IMR-90 (cell line): ENCODE measurements around the gene SMO. TPM values are rescaled to one million over a fixed set of nuclear protein-coding genes. Genes with fewer than 3 reads are reported as not detected.
A peak's percentile ranks its signal among the peaks of the same experiment; 100 is the strongest.

Source experiments
- ATAC-seq: fragments of 200-7000 bp; cut with Tn5 transposase; 2 replicates; pipeline ENCODE4 v1.9.1; 2020; ENCODE audit warnings: low read depth, mild to moderate bottlenecking, moderate library complexity
- BruUV-seq: library from RNA; stranded (reverse); fragments of 400-500 nt; replicated peaks from 2 replicates; lab custom pipeline; 2021; lab: Mats Ljungman, UMichigan
- CTCF ChIA-PET: fragments of 300-600 bp; formaldehyde crosslinking; extraction: SDS; loops from one replicate; lab custom pipeline; 2021; ENCODE audit warnings: antibody characterized with exemption; lab: Yijun Ruan, JAX
- POLR2A ChIA-PET: fragments of 300-600 bp; sonication (Branson Sonifier 250); formaldehyde crosslinking; loops from one replicate; lab custom pipeline; 2022; ENCODE audit warnings: antibody characterized with exemption; ENCODE audit not compliant: unreplicated experiment; lab: Charles Lee
- DNase-seq: peaks from one replicate; pipeline ENCODE4 v3.0.0; 2013
- H2AFZ ChIP-seq: replicated peaks from 2 replicates; pipeline ENCODE3; 2013; ENCODE audit warnings: low read length, mild to moderate bottlenecking; ENCODE audit not compliant: poor library complexity
- H2AK5ac ChIP-seq: 2 replicates; pipeline ENCODE4 v1.6.1; 2013; ENCODE audit warnings: low read depth, low read length, inconsistent platforms
- H2AK9ac ChIP-seq: replicated peaks from 2 replicates; pipeline ENCODE3; 2013; ENCODE audit warnings: mild to moderate bottlenecking, low read depth, low read length, moderate library complexity; ENCODE audit not compliant: poor library complexity
- H2BK120ac ChIP-seq: 2 replicates; pipeline ENCODE4 v1.6.1; 2013; ENCODE audit warnings: low read depth, low read length, inconsistent platforms
- H2BK15ac ChIP-seq: 3 replicates; pipeline ENCODE4 v1.6.1; 2013; ENCODE audit warnings: low read depth, low read length, inconsistent platforms
- H2BK20ac ChIP-seq: 2 replicates; pipeline ENCODE4 v1.6.1; 2013; ENCODE audit warnings: low read depth, mild to moderate bottlenecking, inconsistent platforms, low read length, moderate library complexity
- H2BK5ac ChIP-seq: 2 replicates; pipeline ENCODE4 v1.6.1; 2013; ENCODE audit warnings: mild to moderate bottlenecking, low read depth, low read length, inconsistent platforms; ENCODE audit not compliant: poor library complexity, severe bottlenecking
- H3K14ac ChIP-seq: replicated peaks from 2 replicates; pipeline ENCODE4 v1.6.1; 2013; ENCODE audit warnings: low read depth, low read length, inconsistent platforms
- H3K18ac ChIP-seq: 2 replicates; pipeline ENCODE4 v1.6.1; 2013; ENCODE audit warnings: low read depth, low read length, control low read depth
- H3K23ac ChIP-seq: 2 replicates; pipeline ENCODE4 v1.6.1; 2013; ENCODE audit warnings: low read depth, low read length, inconsistent platforms
- H3K27ac ChIP-seq: 2 replicates; pipeline ENCODE4 v1.5.1; 2013; ENCODE audit warnings: mild to moderate bottlenecking, control low read depth, low read length; ENCODE audit not compliant: insufficient read depth
- H3K27me3 ChIP-seq: 2 replicates; pipeline ENCODE4 v1.6.1; 2013; ENCODE audit warnings: low read length; ENCODE audit not compliant: control insufficient read depth, insufficient read depth
- H3K36me3 ChIP-seq: 2 replicates; pipeline ENCODE4 v1.6.1; 2013; ENCODE audit warnings: low read length, mixed read lengths; ENCODE audit not compliant: control insufficient read depth, insufficient read depth
- H3K4ac ChIP-seq: 2 replicates; pipeline ENCODE4 v1.6.1; 2013; ENCODE audit warnings: low read depth, low read length, inconsistent platforms
- H3K4me1 ChIP-seq: 2 replicates; pipeline ENCODE4 v1.6.1; 2013; ENCODE audit warnings: low read length, mixed read lengths; ENCODE audit not compliant: control insufficient read depth, insufficient read depth
- H3K4me2 ChIP-seq: 2 replicates; pipeline ENCODE4 v1.6.1; 2013; ENCODE audit warnings: low read depth, mild to moderate bottlenecking, control low read depth, low read length, moderate library complexity
- H3K4me3 ChIP-seq: 2 replicates; pipeline ENCODE4 v1.5.1; 2013; ENCODE audit warnings: low read depth, mild to moderate bottlenecking, control low read depth, low read length, moderate library complexity; ENCODE audit not compliant: insufficient read depth
- H3K56ac ChIP-seq: 2 replicates; pipeline ENCODE4 v1.6.1; 2013; ENCODE audit warnings: low read length, inconsistent platforms; ENCODE audit not compliant: insufficient read depth; ENCODE audit errors: extremely low read depth
- H3K79me1 ChIP-seq, 2 experiments: 2 replicates each; pipeline ENCODE4 v1.6.1; 2013; ENCODE audit warnings: low read length in 2 of 2, inconsistent platforms in 1 of 2, low read depth in 1 of 2
- H3K9ac ChIP-seq: 2 replicates; pipeline ENCODE4 v1.6.1; 2013; ENCODE audit warnings: low read depth, low read length, control low read depth
- H3K9me1 ChIP-seq: 2 replicates; pipeline ENCODE4 v1.6.1; 2013; ENCODE audit warnings: low read length, inconsistent platforms; ENCODE audit not compliant: insufficient read depth
- H3K9me3 ChIP-seq: 2 replicates; pipeline ENCODE4 v1.6.1; 2013; ENCODE audit warnings: low read length; ENCODE audit not compliant: control insufficient read depth, insufficient read depth
- H4K20me1 ChIP-seq: 2 replicates; pipeline ENCODE4 v1.6.1; 2013; ENCODE audit warnings: low read length, inconsistent platforms; ENCODE audit not compliant: insufficient read depth
- H4K5ac ChIP-seq: 2 replicates; pipeline ENCODE4 v1.6.1; 2013; ENCODE audit warnings: mild to moderate bottlenecking, low read depth, low read length, control low read depth
- H4K8ac ChIP-seq, 2 experiments: 2 replicates each; pipeline ENCODE4 v1.6.1; 2013; ENCODE audit warnings: low read depth in 2 of 2, low read length in 2 of 2, control low read depth in 1 of 2, inconsistent platforms in 1 of 2
- H4K91ac ChIP-seq: 2 replicates; pipeline ENCODE4 v1.6.1; 2013; ENCODE audit warnings: low read depth, low read length, inconsistent platforms; ENCODE audit not compliant: insufficient read depth
- BHLHE40 ChIP-seq: fragments of 150-350 bp; IDR thresholded peaks from 2 replicates; pipeline ENCODE4 v1.6.1; 2016; ENCODE audit warnings: mild to moderate bottlenecking, low read depth, low read length
- CEBPB ChIP-seq: IDR thresholded peaks from 2 replicates; pipeline ENCODE4 v1.6.1; 2012; ENCODE audit warnings: low read depth, low read length, improper control_type of control experiment
- CTCF ChIP-seq: conservative IDR thresholded peaks from 2 replicates; pipeline ENCODE4 v1.5.1; 2012; ENCODE audit warnings: mild to moderate bottlenecking, low read depth, low read length, improper control_type of control experiment
- ELK1 ChIP-seq: fragments of 150-350 bp; IDR thresholded peaks from 2 replicates; pipeline ENCODE4 v1.6.1; 2016; ENCODE audit warnings: low read depth, mild to moderate bottlenecking, low read length, moderate library complexity, borderline replicate concordance
- FOS ChIP-seq: fragments of 150-350 bp; IDR thresholded peaks from 2 replicates; pipeline ENCODE4 v1.6.1; 2016; ENCODE audit warnings: low read depth, low read length
- MAFK ChIP-seq: IDR thresholded peaks from 2 replicates; pipeline ENCODE4 v1.6.1; 2012; ENCODE audit warnings: low read depth, low read length, improper control_type of control experiment
- MAZ ChIP-seq: IDR thresholded peaks from 2 replicates; pipeline ENCODE4 v1.6.1; 2012; ENCODE audit warnings: low read depth, mild to moderate bottlenecking, low read length, improper control_type of control experiment, moderate library complexity, borderline replicate concordance
- MXI1 ChIP-seq: IDR thresholded peaks from 2 replicates; pipeline ENCODE4 v1.6.1; 2012; ENCODE audit warnings: low read depth, mild to moderate bottlenecking, low read length, moderate library complexity, borderline replicate concordance
- NFE2L2 ChIP-seq: fragments of 150-350 bp; IDR thresholded peaks from 2 replicates; pipeline ENCODE4 v1.6.1; 2016; ENCODE audit warnings: low read depth, mild to moderate bottlenecking, low read length
- POLR2A ChIP-seq: IDR thresholded peaks from 2 replicates; pipeline ENCODE4 v1.6.1; 2012; ENCODE audit warnings: mild to moderate bottlenecking, low read depth, low read length
- RAD21 ChIP-seq: IDR thresholded peaks from 2 replicates; pipeline ENCODE4 v1.6.1; 2012; ENCODE audit warnings: low read length, improper control_type of control experiment
- RFX5 ChIP-seq: IDR thresholded peaks from 2 replicates; pipeline ENCODE4 v1.8.0; 2012; ENCODE audit warnings: low read depth, mild to moderate bottlenecking, low read length, moderate library complexity
- USF2 ChIP-seq: fragments of 150-350 bp; IDR thresholded peaks from 2 replicates; pipeline ENCODE4 v1.6.1; 2017; ENCODE audit warnings: mild to moderate bottlenecking, antibody characterized with exemption, low read length, low read depth
- WGBS, 2 experiments: methylation state at CpG; one replicate each; pipeline versions ENCODE4 v1.1.5 to v1.1.7; 2013; ENCODE audit warnings: missing lambda C conversion rate in 2 of 2; ENCODE audit not compliant: insufficient read length in 1 of 2; ENCODE audit errors: extremely low coverage in 2 of 2; 5-methylcytosine and 5-hydroxymethylcytosine counted together
- dilution Hi-C: fragments of 300-500 bp; cut with HindIII; formaldehyde crosslinking; loops from one replicate; pipeline ENCODE4 v1.14.3; 2018; ENCODE audit warnings: low sequenced_read_pairs; ENCODE audit not compliant: unreplicated experiment
- in situ Hi-C: fragments of 300-500 bp; cut with MboI; formaldehyde crosslinking; loops from 3 replicates; pipeline ENCODE4 v1.14.3; 2019; ENCODE audit warnings: low sequenced_read_pairs, inconsistent platforms, mixed read lengths
- intact Hi-C: fragments of 100-400 bp; cut with micrococcal nuclease; formaldehyde crosslinking; loops from 2 replicates; pipeline ENCODE4 v1.10.0; 2022
- polyA plus RNA-seq, 3 experiments: library from polyadenylated mRNA; depleted of rRNA; stranded (reverse); fragments of >200 nt; gene quantifications; 2 replicates each; pipeline ENCODE4 v1.2.3, GENCODE V29; 2012; ENCODE audit warnings: low replicate concordance in 1 of 3
- total RNA-seq: library from RNA; depleted of rRNA; stranded (reverse); fragments of >200 nt; gene quantifications from 2 replicates; pipeline ENCODE4 v1.2.3, GENCODE V29; 2012

The SMO gene
- total and polyA plus RNA-seq, 2 of the 4 experiments (the other 2 are of a cell fraction) = 18.5 to 24.7 TPM

GRCh38 chr7:129213828-129214227, 25.4 kb downstream of the SMO start:
- Histone ChIP-seq H3K36me3 (peaks cover 34% of the 10 kb centered on the region), H3K18ac (no peak overlapping the region), H3K56ac (no peak overlapping the region), H2BK15ac (no peak overlapping the region), H2AK5ac (no peak overlapping the region), H2AK9ac (no peak overlapping the region), H3K9me3 (no peaks in the 10 kb centered on the region), H3K14ac (no peak overlapping the region), H2AFZ (peak overlapping the region; percentile 46), H3K27me3 (no peaks in the 10 kb centered on the region), H3K4me2 (no peak overlapping the region), H4K5ac (no peak overlapping the region), H4K8ac (no peak overlapping the region), H3K9ac (no peak overlapping the region), H3K4me3 (no peak overlapping the region), H4K91ac (no peak overlapping the region), H3K23ac (no peak overlapping the region), H3K4me1 (no peaks in the 10 kb centered on the region), H3K79me1 (no peaks in the 10 kb centered on the region), H3K27ac (no peak overlapping the region), H2BK20ac (no peak overlapping the region), H2BK5ac (no peak overlapping the region), H3K9me1 (no peaks in the 10 kb centered on the region), H3K4ac (no peak overlapping the region), H2BK120ac (no peak overlapping the region), H4K20me1 (no peaks in the 10 kb centered on the region)
- POLR2A ChIA-PET = no interaction called here
- DNase-seq = no peak
- in situ Hi-C loops = loop anchor here (10.0 kb wide), 1 partner anchor 431 kb away; no protein-coding TSS in a partner anchor
- intact Hi-C loops = no loop called here
- WGBS, 2 experiments = 78% methylated on average over 10 of the region's 15 CpGs; no CpG with 5 or more reads in 1 of the 2 experiments
- CTCF ChIA-PET = interaction anchor here (0.6 to 1.7 kb wide), 3 partner anchors 50 to 430 kb away, joined by 3 to 6 read pairs (median 4); no protein-coding TSS in a partner anchor
- BruUV-seq = no TSS peak
- TF ChIP-seq CTCF = no peak
- no peak for TF ChIP-seq ELK1
- no peak for TF ChIP-seq MXI1
- no peak for TF ChIP-seq RAD21
- no peak for TF ChIP-seq MAFK
- no peak for TF ChIP-seq MAZ
- no peak for TF ChIP-seq POLR2A
- TF ChIP-seq BHLHE40 = no peak
- TF ChIP-seq USF2 = no peak
- no peak for TF ChIP-seq FOS
- no peak for TF ChIP-seq NFE2L2
- TF ChIP-seq CEBPB = no peak
- no peak for TF ChIP-seq RFX5
- no peak for ATAC-seq
- dilution Hi-C loops = no loop called here
